Hepatocyte (in vitro differentiated cells): ENCODE measurements around the gene RAET1E.

Experiments used
- CTCF ChIP-seq: fragments of 200-600 bp; sonication (generic); IDR thresholded peaks from 2 replicates; pipeline ENCODE4 v1.5.1; 2016; ENCODE audit warnings: antibody characterized with exemption, mild to moderate bottlenecking; ENCODE audit not compliant: poor library complexity
- EZH2 ChIP-seq: fragments of 200-600 bp; sonication (generic); IDR thresholded peaks from 2 replicates; pipeline ENCODE4 v1.6.1; 2016; ENCODE audit warnings: antibody characterized with exemption, mild to moderate bottlenecking, borderline replicate concordance

GRCh38 chr6:149941583-149942460 lies 43.9 kb upstream of the RAET1E start, which contains the start of gene ULBP2:
- TF ChIP-seq CTCF (no peak), EZH2 (no peak)
